K562 treated with DMSO at 1 percent for 4 hours (cell line): Measurements from ENCODE around the gene PSMA7. TPM values are rescaled to one million over a fixed set of nuclear protein-coding genes. Genes with fewer than 3 reads are reported as not detected.

Experiments
- total RNA-seq: library from RNA; unstranded; fragments of 300-600 nt; gene quantifications from 2 replicates; pipeline ENCODE4 v1.2.3, GENCODE V29; 2022; ENCODE audit not compliant: insufficient read depth

PSMA7 gene
- 509 and 529 TPM in 2 replicates for total RNA-seq

DNA sequence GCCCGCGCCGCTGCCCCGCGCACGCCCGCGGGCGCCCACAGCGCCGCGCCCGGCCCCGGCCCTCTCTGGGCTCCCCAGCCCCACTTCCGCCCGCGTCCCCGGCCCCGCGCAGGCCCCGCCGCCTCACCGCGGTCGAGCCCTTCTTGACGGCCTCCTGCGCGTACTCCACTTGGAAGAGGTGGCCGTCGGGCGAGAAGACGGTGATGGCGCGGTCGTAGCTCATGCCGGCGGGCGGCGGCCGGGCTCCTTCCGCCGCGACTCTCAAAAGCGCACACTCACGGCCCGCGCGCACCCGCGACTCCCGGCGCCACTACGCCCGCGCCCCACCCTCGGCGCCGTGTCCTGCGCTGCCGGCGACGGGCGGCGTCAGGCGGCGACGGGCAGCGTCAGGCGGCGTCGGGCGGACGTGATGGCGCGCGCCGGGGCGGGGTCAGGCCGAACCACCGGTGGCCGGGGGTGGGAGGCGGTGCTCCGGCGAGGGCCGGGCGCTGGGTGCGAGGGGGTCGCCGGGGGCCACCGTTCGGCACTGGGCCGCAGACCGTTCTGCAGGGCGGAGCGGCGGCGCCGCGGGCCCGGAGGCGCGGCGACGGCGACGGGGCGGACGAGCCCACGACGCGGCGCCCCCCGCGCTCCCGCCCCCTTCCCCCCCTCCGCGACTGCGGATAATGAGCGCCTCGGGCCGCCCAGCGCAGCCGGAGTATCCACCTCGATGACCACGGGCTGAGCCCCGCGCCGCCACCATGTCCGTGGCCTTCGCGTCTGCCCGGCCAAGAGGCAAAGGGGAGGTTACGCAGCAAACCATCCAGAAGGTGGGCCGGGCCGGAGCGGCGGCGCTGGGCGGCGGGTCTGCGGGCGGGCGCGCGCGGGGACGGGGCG is at the start of gene PSMA7, which contains the start of gene SS18L1:
Gene PSMA7, minus strand, starts transcription at position 314 of the 876 bp plus-strand sequence. Its CDS starts 91 bp downstream, at position 223.
Gene SS18L1, plus strand, starts transcription at position 689 of the 876 bp plus-strand sequence. Its CDS starts 52 bp downstream, at position 741.

DNA sequence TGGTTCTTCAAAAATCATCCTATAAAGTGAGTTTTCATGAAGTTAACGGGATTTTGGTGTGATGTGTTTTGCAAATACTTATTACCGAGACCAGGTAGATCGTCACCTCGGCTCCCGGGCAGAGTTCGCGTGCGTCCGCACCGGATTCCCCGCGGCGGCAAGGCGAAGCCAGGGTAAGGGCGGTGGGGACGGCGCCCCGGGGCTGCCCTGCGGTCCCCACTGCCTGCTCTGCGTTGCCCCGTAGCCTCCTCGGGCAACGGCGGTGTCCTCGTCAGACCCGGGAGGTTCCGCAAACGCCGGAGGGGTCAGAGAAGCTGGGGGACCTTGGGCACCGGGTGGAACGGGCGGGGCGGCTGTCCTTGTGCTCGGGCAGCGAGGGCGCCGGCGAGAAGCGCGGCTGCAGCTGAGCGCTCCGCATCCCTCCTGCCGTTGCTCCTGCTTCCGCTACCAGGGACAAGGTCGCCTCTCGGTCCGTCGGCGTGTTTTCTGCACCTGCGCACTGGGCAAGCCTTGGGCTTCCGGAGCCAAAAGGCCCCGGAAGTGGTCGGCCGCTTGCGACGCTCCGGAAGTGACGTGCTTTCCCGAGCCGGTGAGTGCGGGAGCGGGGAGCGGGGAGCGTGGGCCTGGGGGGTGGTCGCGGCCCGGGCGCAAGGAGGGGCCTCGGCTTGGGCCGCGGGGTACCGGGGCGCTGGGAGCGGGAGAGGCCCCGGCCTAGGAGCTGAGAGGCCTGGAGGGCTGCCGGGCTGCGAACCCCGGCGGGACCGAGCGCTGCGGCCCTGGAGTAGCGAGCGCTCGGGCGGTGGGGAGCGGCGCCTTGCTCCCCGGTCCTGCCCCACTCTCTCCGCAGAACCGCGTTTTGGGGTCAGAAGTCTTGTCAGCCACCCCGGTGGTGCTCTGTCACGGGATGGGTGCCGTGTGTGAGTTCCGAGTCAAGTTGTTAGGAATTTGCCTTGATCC is 39.6 kb upstream of the PSMA7 start, which contains the start of gene MTG2:
Gene MTG2, plus strand, starts transcription at position 560 of the 957 bp plus-strand sequence. CDS start 10,393 bp downstream, outside the sequence.

DNA sequence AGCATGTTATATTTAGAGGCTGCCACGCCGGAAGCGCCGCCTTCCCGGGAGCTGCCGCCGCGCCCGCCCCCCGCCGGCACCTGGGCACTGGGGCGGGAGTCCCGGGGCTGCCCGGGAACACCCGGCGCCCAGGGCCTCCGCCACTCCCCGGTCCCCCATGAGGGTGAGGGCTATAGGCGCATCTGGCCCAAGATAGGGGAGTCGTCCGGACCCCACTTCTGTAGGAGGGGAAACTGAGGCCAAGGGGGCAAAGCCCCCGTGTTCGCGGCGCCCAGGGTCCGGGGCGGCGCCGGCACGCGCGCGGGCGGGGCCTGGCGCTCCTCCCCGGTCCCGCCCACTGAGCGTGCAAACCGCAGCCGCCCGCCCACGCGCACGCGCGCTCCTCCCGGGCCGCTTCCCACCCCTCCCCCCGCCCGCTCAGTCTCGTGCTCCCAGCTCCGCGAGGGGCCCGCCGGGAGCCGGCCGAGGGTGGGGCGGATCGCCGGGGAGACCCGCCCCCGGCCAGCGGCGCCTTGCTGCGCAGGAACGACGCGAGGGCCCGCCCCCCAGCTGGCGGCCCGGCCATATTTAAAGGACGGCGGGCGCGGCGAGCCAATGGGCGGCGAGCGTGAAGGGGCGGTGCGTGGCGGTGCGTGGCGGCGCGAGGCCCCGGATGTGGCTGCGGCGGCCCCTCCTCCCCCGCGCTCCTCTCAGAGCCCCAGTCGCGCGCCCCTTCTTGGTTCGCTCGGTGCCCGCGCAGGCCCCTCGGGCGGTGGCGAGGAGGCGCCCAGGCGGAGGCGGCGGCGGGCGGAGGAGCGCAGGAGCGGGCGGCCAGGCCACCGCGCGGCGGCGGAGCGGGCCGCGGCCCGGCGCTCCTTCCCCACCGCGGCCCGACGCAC is 21.2 kb downstream of the PSMA7 start, which contains the start of gene LSM14B:
Gene LSM14B, plus strand, starts transcription at position 700 of the 878 bp plus-strand sequence. CDS start 192 bp downstream, outside the sequence.

Other genes with a start within 250 kb of the PSMA7 start
- gene TAF4, start 77.5 kb downstream of the PSMA7 start, total RNA-seq: 10.8 and 16.4 TPM in 2 replicates
- 33.5 and 36.6 TPM in 2 replicates for gene LSM14B, start 20.9 kb downstream of the PSMA7 start, total RNA-seq
- 14.5 and 15.3 TPM in 2 replicates for gene SS18L1, start 375 bp upstream of the PSMA7 start, total RNA-seq
- gene MTG2, start 39.6 kb upstream of the PSMA7 start, total RNA-seq: 36.4 and 44.0 TPM in 2 replicates
- gene HRH3, start 76.9 kb upstream of the PSMA7 start, total RNA-seq: not detected in 2 replicates
- gene OSBPL2, start 95.1 kb upstream of the PSMA7 start, total RNA-seq: 15.9 and 16.3 TPM in 2 replicates
- 197 and 201 TPM in 2 replicates for gene ADRM1, start 159.6 kb upstream of the PSMA7 start, total RNA-seq
- gene LAMA5, start 223.9 kb upstream of the PSMA7 start, total RNA-seq: 41.5 and 53.5 TPM in 2 replicates
- 7,715 and 7,806 TPM in 2 replicates for gene RPS21, start 243.7 kb upstream of the PSMA7 start, total RNA-seq